ENCODE results near the gene PHACTR3. TPM values are rescaled to one million over a fixed set of nuclear protein-coding genes. Genes with fewer than 3 reads are reported as not detected.
A peak's percentile ranks its signal among the peaks of the same experiment; 100 is the strongest.

Gene PHACTR3
- total RNA-seq, 1 experiment from 2014 or later, result not detected

GRCh38 chr20:59584278-59584925, 19.9 kb upstream of the PHACTR3 start:
- BruUV-seq (replicated peaks), result no TSS peak
- Histone ChIP-seq H3K36me3 (ENCODE audit: control insufficient read depth in 1 of 2, insufficient read depth in 2 of 2, low read length in 2 of 2) (no peaks in the 10 kb centered on the region), H3K9ac (ENCODE audit: low read length) (no peak overlapping the region), H3K9me3 (ENCODE audit: control insufficient read depth in 1 of 2, insufficient read depth in 1 of 2, low read depth in 1 of 2, low read length in 2 of 2) (no peaks in the 10 kb centered on the region), H3K9me2 (ENCODE audit: insufficient read depth) (no peaks in the 10 kb centered on the region), H3K4me2 (ENCODE audit: low read length) (no peak overlapping the region), H3K27ac (ENCODE audit: low read depth, low read length) (no peak overlapping the region), H2AFZ (ENCODE audit: low read depth, low read length, poor library complexity, severe bottlenecking) (no peak overlapping the region), H3K4me3 (replicated peaks in 1 of 2; ENCODE audit: low read depth in 1 of 2, low read length in 2 of 2) (no peak overlapping the region), H4K20me1 (ENCODE audit: insufficient read depth) (no peaks in the 10 kb centered on the region), H3K27me3 (ENCODE audit: insufficient read depth, low read length) (peaks cover 38% of the 10 kb centered on the region), H3K79me2 (ENCODE audit: insufficient read depth, low read length) (no peaks in the 10 kb centered on the region), H3K4me1 (ENCODE audit: control insufficient read depth in 1 of 2, insufficient read depth in 2 of 2, low read length in 2 of 2) (no peaks in the 10 kb centered on the region)
- ChIA-PET RAD21 (ENCODE audit: low non-redundant PET in 1 of 2, low total read pairs in 2 of 2, uncharacterized antibody in 2 of 2, unreplicated experiment in 2 of 2) (no interaction called here), POLR2A (no interaction called here), CTCF (no interaction called here)
- ATAC-seq (no peak), DNase-seq (ENCODE audit: low read depth, low spot score) (no peak)
- intact Hi-C loops (cut with micrococcal nuclease), result no loop called here
- TF ChIP-seq EGR1 (IDR thresholded peaks at IDR 0.05; ENCODE audit: low read depth) (no peak), ZNF274 (IDR thresholded peaks at IDR 0.05; ENCODE audit: low read depth, low read length) (no peak), POLR2A (IDR thresholded peaks at IDR 0.05; ENCODE audit: borderline replicate concordance, extremely low read depth, insufficient read depth, insufficient read length) (no peak), SRF (IDR thresholded peaks at IDR 0.05; ENCODE audit: low read depth) (no peak), CEBPB (IDR thresholded peaks at IDR 0.05; ENCODE audit: low read depth) (no peak), JUND (IDR thresholded peaks at IDR 0.05) (no peak)
- TF ChIP-seq, protein P1, sequence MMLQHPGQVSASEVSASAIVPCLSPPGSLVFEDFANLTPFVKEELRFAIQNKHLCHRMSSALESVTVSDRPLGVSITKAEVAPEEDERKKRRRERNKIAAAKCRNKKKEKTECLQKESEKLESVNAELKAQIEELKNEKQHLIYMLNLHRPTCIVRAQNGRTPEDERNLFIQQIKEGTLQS (IDR thresholded peaks at IDR 0.05), result no peak

GRCh38 chr20:59585714-59586409, 18.5 kb upstream of the PHACTR3 start:
- Histone ChIP-seq H3K4me3 (replicated peaks in 1 of 2; ENCODE audit: low read depth in 1 of 2, low read length in 2 of 2) (no peak overlapping the region), H3K79me2 (ENCODE audit: insufficient read depth, low read length) (no peaks in the 10 kb centered on the region), H2AFZ (ENCODE audit: low read depth, low read length, poor library complexity, severe bottlenecking) (no peak overlapping the region), H3K9me2 (ENCODE audit: insufficient read depth) (no peaks in the 10 kb centered on the region), H3K36me3 (ENCODE audit: control insufficient read depth in 1 of 2, insufficient read depth in 2 of 2, low read length in 2 of 2) (no peaks in the 10 kb centered on the region), H3K27ac (ENCODE audit: low read depth, low read length) (no peak overlapping the region), H3K4me1 (ENCODE audit: control insufficient read depth in 1 of 2, insufficient read depth in 2 of 2, low read length in 2 of 2) (no peaks in the 10 kb centered on the region), H3K4me2 (ENCODE audit: low read length) (no peak overlapping the region), H4K20me1 (ENCODE audit: insufficient read depth) (no peaks in the 10 kb centered on the region), H3K9ac (ENCODE audit: low read length) (no peak overlapping the region), H3K27me3 (ENCODE audit: insufficient read depth, low read length) (peaks cover 27% of the 10 kb centered on the region), H3K9me3 (ENCODE audit: control insufficient read depth in 1 of 2, insufficient read depth in 1 of 2, low read depth in 1 of 2, low read length in 2 of 2) (no peaks in the 10 kb centered on the region)
- BruUV-seq (replicated peaks), result no TSS peak
- RAD21 ChIA-PET (ENCODE audit: low non-redundant PET in 1 of 2, low total read pairs in 2 of 2, uncharacterized antibody in 2 of 2, unreplicated experiment in 2 of 2), result no interaction called here
- intact Hi-C loops (cut with micrococcal nuclease), result no loop called here
- no peak for TF ChIP-seq RAD21 (IDR thresholded peaks at IDR 0.05; ENCODE audit: low read depth)
- no peak for TF ChIP-seq TCF7L2 (IDR thresholded peaks at IDR 0.05; ENCODE audit: borderline replicate concordance, extremely low read depth, insufficient read depth, insufficient read length)
- no peak for TF ChIP-seq YY1 (IDR thresholded peaks at IDR 0.05; ENCODE audit: extremely low read depth, insufficient replicate concordance, low read depth, low read length)
- no peak for TF ChIP-seq CTCF (IDR thresholded peaks at IDR 0.05 in 2 of 3, conservative IDR thresholded peaks at IDR 0.05 in 1 of 3; ENCODE audit: borderline replicate concordance in 1 of 3, insufficient read depth in 1 of 3, low read depth in 2 of 3, low read length in 2 of 3)
- TF ChIP-seq ZFX (IDR thresholded peaks at IDR 0.05), result no peak
- no peak for TF ChIP-seq CBX3 (IDR thresholded peaks at IDR 0.05; ENCODE audit: low read depth)
- TF ChIP-seq POLR2A (IDR thresholded peaks at IDR 0.05; ENCODE audit: borderline replicate concordance, extremely low read depth, insufficient read depth, insufficient read length), result no peak
- TF ChIP-seq, protein P2, sequence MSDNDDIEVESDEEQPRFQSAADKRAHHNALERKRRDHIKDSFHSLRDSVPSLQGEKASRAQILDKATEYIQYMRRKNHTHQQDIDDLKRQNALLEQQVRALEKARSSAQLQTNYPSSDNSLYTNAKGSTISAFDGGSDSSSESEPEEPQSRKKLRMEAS (IDR thresholded peaks at IDR 0.05), result no peak
- TF ChIP-seq EZH2 (IDR thresholded peaks at IDR 0.05), result no peak
- ATAC-seq, result peak; percentile 59
- POLR2A ChIA-PET, result no interaction called here
- no peak for DNase-seq (ENCODE audit: low read depth, low spot score)
- CTCF ChIA-PET, result no interaction called here

Data from HCT116 (cell line).